WI38 (cell line): ENCODE data around the gene OPRL1.

ENCODE experiments used
- H3K4me3 ChIP-seq: 2 replicates; pipeline ENCODE4 v1.5.1; 2011; ENCODE audit warnings: low read depth, mild to moderate bottlenecking, control low read depth, low read length
- CTCF ChIP-seq: IDR thresholded peaks from 2 replicates; pipeline ENCODE4 v1.5.1; 2012; ENCODE audit warnings: low read depth, mild to moderate bottlenecking, control low read depth, low read length

The OPRL1 gene

DNA sequence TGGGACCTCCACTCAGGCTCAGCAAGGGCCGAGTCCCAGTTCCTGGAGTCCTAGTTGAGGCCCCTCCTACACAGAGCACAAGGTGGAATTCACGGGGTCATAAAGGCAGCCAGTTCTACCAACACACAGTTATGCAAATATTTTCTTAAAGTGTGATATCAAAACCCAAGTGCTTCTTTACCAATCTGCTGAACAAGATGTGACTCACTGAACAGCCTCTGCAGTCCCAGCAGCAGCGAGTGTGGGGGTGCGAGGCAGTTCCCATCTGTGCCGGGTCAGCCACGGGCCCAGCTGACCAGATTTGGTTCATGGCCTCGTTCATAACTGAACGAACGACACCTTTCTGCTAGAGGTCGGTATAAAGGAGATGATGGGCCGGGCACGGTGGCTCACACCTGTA lies 21.3 kb upstream of the OPRL1 start:
- no peak overlapping the region for H3K4me3 ChIP-seq
- no peak for TF ChIP-seq CTCF

- TF ChIP-seq CTCF, result no peak
- peak overlapping the region; percentile 89 for H3K4me3 ChIP-seq
Observed at GRCh38 chr20:64062276-64062595, 17.6 kb upstream of the OPRL1 start.

- TF ChIP-seq CTCF, result no peak
- peak within 1 kb of the TSS; percentile 89 for H3K4me3 ChIP-seq
Observed at GRCh38 chr20:64062596-64063388, 17.1 kb upstream of the OPRL1 start, which contains the start of gene TCEA2. Gene TCEA2 (plus strand): TSS chr20:64063198. CDS start chr20:64063313, 115 bp downstream.

GRCh38 chr20:64063389-64064144 lies 16.3 kb upstream of the OPRL1 start:
- TF ChIP-seq CTCF, result no peak
- peak overlapping the region; percentile 89 for H3K4me3 ChIP-seq

DNA sequence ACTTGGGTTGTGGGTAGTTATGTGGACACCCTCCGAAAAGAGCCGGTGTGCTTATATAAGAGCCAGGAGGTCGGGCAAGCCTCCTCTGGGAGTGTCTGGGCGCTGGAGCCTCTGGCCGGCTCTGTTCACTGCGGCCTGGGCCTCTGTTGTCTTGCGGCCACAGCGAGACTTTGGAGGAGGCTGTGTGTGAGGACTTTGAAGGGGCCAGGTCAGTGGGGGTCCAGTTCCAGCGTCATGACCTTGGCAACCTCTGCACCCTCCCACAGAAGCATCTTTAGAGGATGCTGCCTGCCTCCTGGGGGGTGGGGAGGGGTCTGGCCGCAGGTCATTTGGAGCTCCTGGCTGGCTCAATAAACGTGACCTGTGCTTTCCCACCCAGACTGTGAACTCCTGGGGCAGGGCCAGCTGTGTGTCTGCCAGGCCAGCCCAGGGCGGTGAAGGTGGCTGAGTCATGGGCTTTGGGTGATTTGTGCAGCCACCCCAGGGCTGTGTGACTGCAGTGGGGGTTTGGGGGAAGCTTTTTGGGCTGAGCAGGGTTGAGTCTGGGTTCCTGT lies 15.7 kb upstream of the OPRL1 start:
- TF ChIP-seq CTCF, result no peak
- H3K4me3 ChIP-seq, result peak overlapping the region; percentile 89

DNA sequence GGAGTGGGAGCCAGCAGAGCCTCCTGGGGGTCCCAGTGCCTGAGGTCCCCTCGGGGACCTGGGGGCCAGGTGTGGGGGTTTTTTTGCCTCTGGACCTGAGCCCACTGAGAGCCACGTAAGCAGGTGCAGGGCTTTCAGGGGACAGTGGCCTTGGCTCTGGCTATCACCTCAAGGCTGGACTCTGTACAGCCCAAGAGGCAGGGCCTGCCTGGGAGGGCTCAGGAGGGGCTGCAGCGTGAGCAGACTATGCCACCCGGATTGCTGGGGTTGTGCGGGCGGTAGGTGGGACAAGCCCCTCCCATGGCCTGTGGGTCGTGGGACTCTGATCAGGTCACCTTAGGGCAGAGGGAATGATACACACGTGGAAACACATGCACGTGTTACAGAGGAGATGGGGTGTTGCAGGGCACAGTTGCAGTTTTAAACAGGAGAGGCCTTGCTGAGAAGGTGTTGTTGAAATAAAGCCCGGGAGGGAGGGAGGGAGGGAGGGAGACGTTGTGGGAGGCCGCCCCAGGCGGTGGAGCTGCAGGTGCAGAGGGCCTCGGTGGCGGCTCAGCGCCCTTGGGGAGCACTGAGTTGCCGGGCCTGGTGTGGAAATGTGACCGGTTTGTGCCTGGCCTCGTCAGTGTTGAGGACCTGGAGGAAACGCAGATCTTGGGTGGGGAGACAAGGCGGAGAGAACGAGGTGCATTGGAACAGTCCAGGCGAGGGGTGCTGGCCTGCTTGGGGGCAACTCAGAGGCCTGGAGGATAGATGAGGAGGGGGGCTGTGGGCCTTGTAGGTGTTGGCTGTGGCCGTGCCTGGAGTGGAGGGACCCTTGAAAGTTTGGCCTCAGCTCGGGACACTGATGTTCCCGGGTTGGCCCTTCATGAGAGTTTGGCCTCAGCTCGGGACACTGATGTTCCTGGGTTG lies 14.6 kb upstream of the OPRL1 start:
- H3K4me3 ChIP-seq, result no peak overlapping the region
- no peak for TF ChIP-seq CTCF
